Epithelial cell of alveolus of lung (primary cell): ENCODE data around the gene PPDPF. TPM values are rescaled to one million over a fixed set of nuclear protein-coding genes. Genes with fewer than 3 reads are reported as not detected.

Source experiments
- total RNA-seq: library from RNA; depleted of rRNA; stranded (reverse); fragments of >200 nt; gene quantifications from 2 replicates; pipeline ENCODE4 v1.2.1, GENCODE V29; 2015

Gene PPDPF
- 107 and 208 TPM in 2 replicates for total RNA-seq

GRCh38 chr20:63520504-63520933, at the start of gene PPDPF:
Gene PPDPF, plus strand, starts transcription at chr20:63520765. Its CDS starts 544 bp downstream, at chr20:63521309.

GRCh38 chr20:63471981-63472831, 48.4 kb upstream of the PPDPF start, which contains the start of gene KCNQ2:
Gene KCNQ2, minus strand, starts transcription at chr20:63472655. Its CDS starts 192 bp downstream, at chr20:63472463.

GRCh38 chr20:63498960-63499337, 21.6 kb upstream of the PPDPF start, which contains the start of gene EEF1A2:
Gene EEF1A2, minus strand, starts transcription at chr20:63499083. Its CDS starts 1,320 bp downstream, at chr20:63497763.

GRCh38 chr20:63536997-63537524, 16.5 kb downstream of the PPDPF start, which contains the start of gene PTK6:
Gene PTK6, minus strand, starts transcription at chr20:63537376. Its CDS starts 62 bp downstream, at chr20:63537314.

GRCh38 chr20:63547725-63548480, 27.3 kb downstream of the PPDPF start, which contains the start of gene SRMS:
Gene SRMS, minus strand, starts transcription at chr20:63547749. Its CDS starts 286 bp downstream, at chr20:63547463.

DNA sequence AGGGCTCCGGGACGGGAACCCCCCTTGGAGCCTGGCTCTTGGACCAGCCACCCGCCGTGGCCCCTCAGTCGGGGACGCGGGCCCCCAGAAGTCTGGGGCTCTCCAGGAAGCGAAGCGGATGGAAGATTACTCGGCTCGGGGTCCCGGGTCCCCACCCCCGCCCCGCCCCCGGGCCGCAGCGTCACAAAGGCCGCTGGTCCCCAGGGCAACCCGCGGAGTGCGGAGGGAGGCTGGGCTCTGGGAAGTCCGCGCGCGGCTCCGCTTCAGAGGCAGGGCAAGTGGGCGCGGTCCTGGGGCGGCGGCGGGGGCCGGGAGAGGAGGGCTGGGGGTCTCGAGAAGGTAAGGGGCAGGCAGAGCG, 33.3 kb downstream of the PPDPF start, which contains the start of gene FNDC11:
Gene FNDC11 (plus strand): TSS at position 227 of the 358 bp plus-strand sequence. CDS start 1,505 bp downstream, outside the sequence.

Other genes with a start within 250 kb of the PPDPF start
- 61.7 and 70.9 TPM in 2 replicates for gene ARFGAP1, start 248.0 kb upstream of the PPDPF start, total RNA-seq
- not detected in 2 replicates for gene COL20A1, start 227.6 kb upstream of the PPDPF start, total RNA-seq
- not detected in 2 replicates for gene CHRNA4, start 159.4 kb upstream of the PPDPF start, total RNA-seq
- not detected in 2 replicates for gene KCNQ2, start 48.1 kb upstream of the PPDPF start, total RNA-seq
- gene EEF1A2, start 21.7 kb upstream of the PPDPF start, total RNA-seq: 1.3 and 1.4 TPM in 2 replicates
- not detected in 2 replicates for gene PTK6, start 16.6 kb downstream of the PPDPF start, total RNA-seq
- not detected in 2 replicates for gene SRMS, start 27.0 kb downstream of the PPDPF start, total RNA-seq
- gene FNDC11, start 33.4 kb downstream of the PPDPF start, total RNA-seq: 0.78 TPM in 1 of 2 replicates, not detected in the other
- 40.4 and 58.7 TPM in 2 replicates for gene HELZ2, start 53.5 kb downstream of the PPDPF start, total RNA-seq
- gene GMEB2, start 106.3 kb downstream of the PPDPF start, total RNA-seq: 12.3 and 14.0 TPM in 2 replicates
- 38.9 and 65.8 TPM in 2 replicates for gene STMN3, start 132.7 kb downstream of the PPDPF start, total RNA-seq
- gene RTEL1, start 137.5 kb downstream of the PPDPF start, total RNA-seq: 12.4 and 18.2 TPM in 2 replicates
- gene TNFRSF6B, start 175.9 kb downstream of the PPDPF start, total RNA-seq: 3.6 and 144 TPM in 2 replicates
- gene ARFRP1, start 187.2 kb downstream of the PPDPF start, total RNA-seq: 42.3 and 45.3 TPM in 2 replicates
- 17.3 and 23.1 TPM in 2 replicates for gene ZGPAT, start 187.3 kb downstream of the PPDPF start, total RNA-seq
- gene LIME1, start 215.9 kb downstream of the PPDPF start, total RNA-seq: 1.3 and 1.9 TPM in 2 replicates
- gene SLC2A4RG, start 219.0 kb downstream of the PPDPF start, total RNA-seq: 25.2 and 58.7 TPM in 2 replicates